ENCODE measurements around the gene C1RL.
"Not testable (repeated sequence)": the region's sequence is repeated elsewhere in the genome, so short reads cannot be mapped to it uniquely, and the experiment has no call there.

DNA sequence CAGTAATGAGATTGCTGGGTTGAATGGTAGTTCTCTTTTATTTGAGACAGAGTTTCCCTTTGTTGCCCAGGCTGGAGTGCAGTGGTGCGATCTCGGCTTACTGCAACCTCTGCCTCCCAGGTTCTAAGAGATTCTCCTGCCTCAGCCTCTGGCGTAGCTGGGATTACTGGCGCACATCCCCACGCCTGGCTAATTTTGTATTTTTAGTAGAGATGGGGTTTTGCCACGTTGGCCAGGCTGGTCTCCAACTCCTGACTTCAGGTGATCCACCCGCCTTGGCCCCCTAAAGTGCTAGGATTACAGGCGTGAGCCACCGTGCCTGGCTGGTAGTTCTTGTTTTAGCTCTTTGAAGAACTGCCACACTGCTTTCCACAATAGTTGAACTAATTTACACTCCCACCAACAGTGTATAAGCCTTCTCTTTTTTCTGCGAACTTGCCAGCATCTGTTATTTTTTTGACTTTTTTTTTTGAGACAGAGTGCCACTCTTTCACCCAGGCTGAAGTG lies 59.5 kb downstream of the C1RL start:
- TF ChIP-seq, protein P1, sequence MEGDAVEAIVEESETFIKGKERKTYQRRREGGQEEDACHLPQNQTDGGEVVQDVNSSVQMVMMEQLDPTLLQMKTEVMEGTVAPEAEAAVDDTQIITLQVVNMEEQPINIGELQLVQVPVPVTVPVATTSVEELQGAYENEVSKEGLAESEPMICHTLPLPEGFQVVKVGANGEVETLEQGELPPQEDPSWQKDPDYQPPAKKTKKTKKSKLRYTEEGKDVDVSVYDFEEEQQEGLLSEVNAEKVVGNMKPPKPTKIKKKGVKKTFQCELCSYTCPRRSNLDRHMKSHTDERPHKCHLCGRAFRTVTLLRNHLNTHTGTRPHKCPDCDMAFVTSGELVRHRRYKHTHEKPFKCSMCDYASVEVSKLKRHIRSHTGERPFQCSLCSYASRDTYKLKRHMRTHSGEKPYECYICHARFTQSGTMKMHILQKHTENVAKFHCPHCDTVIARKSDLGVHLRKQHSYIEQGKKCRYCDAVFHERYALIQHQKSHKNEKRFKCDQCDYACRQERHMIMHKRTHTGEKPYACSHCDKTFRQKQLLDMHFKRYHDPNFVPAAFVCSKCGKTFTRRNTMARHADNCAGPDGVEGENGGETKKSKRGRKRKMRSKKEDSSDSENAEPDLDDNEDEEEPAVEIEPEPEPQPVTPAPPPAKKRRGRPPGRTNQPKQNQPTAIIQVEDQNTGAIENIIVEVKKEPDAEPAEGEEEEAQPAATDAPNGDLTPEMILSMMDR (IDR thresholded peaks at IDR 0.05): not testable (repeated sequence)
- not testable (repeated sequence) for TF ChIP-seq POLR2A (IDR thresholded peaks at IDR 0.05); POLR2AphosphoS5 (IDR thresholded peaks at IDR 0.05); EP300 (IDR thresholded peaks at IDR 0.05; ENCODE audit: low read depth)
